Mammary epithelial cell (primary cell): Measurements from ENCODE around the gene SBSN.

Experiments
- CTCF ChIP-seq, 2 donors: IDR thresholded peaks in 1 of 2; conservative IDR thresholded peaks in 1 of 2; 2 replicates each; pipeline ENCODE4 v1.5.1; 2011 to 2012; ENCODE audit warnings: inconsistent platforms in 2 of 2, low read length in 2 of 2, mild to moderate bottlenecking in 2 of 2, control low read depth in 1 of 2, low read depth in 1 of 2; ENCODE audit not compliant: insufficient read depth in 1 of 2; ENCODE audit errors: extremely low read depth in 1 of 2
- EZH2 ChIP-seq: IDR thresholded peaks from 2 replicates; pipeline ENCODE4 v1.6.1; 2012; ENCODE audit warnings: low read length, inconsistent platforms, borderline replicate concordance

- TF ChIP-seq CTCF (conservative IDR thresholded peaks at IDR 0.05 in 1 of 2, IDR thresholded peaks at IDR 0.05 in 1 of 2; ENCODE audit: extremely low read depth in 1 of 2, insufficient read depth in 1 of 2, low read depth in 1 of 2, low read length in 2 of 2) (no peak), EZH2 (no peak)
Measured at GRCh38 chr19:35512831-35513627, 15.1 kb downstream of the SBSN start.
